CD1c-positive myeloid dendritic cell (primary cell): ENCODE measurements around the gene FREM2.

Experiments used
- DNase-seq: peaks from one replicate; pipeline ENCODE4 v3.0.0-alpha.2; 2016; ENCODE audit errors: extremely low spot score

Gene FREM2

GRCh38 chr13:38897521-38897920 is 210.6 kb downstream of the FREM2 start:
- DNase-seq = no peak

- DNase-seq = no peak
Observed at GRCh38 chr13:38898481-38898880, 211.6 kb downstream of the FREM2 start.

DNA sequence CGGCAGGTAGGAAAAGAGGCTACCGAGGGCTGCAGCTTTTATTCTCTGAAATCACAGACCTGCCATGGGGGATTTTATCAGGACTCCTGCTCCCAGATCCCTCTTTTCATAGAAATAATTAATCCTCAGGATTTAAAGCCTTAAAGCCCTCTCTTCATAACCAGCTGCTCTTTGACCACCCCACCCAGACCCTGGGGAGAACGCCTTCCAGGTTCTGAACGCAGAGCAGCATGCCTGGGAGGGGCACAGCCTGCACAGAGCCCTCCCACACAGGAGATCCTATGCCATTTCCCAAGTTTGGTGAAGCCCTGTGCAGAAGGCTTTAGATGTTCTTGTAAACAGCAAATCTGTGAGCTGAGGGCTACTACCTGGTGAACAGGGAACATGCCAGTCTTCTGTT is 212.7 kb downstream of the FREM2 start:
- no peak for DNase-seq

- DNase-seq = no peak
Observed at GRCh38 chr13:38900188-38900587, 213.3 kb downstream of the FREM2 start.

GRCh38 chr13:38902551-38902950 is 215.7 kb downstream of the FREM2 start:
- no peak for DNase-seq

- DNase-seq = no peak
Observed at GRCh38 chr13:38905081-38905480, 218.2 kb downstream of the FREM2 start.

DNA sequence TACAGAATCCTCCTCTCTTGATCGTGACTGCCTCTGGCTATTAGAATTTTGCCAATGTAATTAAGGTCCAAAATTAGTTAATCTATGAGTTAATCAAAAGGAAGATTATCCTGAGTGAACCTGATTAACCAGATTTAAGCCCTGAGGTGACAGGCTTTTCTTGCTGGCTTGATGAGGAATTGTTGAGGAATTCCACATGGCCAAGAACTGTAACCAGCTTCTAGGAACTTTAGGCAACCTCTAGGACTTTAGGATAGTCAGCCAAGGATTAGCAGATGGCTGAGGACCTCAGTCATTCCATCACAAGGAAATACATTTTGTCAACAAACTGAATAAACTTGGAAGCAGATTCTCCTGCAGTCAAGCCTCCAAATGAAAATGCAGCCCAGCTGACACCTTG is 219.0 kb downstream of the FREM2 start:
- no peak for DNase-seq

DNA sequence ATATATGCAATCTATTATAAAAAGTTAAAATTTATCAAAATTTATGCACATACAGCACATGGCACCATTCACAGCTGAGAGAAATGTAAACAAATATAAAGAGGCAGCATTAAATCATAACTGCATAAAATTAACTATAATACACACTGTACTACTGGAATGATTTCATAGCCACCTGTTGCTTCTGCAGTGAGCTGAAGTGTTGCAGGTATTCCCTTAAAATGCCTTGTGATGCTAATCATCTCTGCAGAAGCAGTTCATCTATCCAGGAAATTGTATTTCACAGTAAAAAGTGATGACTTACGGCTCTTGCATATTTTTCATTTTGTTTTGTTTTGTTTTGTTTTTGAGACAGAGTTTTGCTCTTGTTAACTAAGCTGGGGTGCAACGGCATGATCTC is 221.7 kb downstream of the FREM2 start:
- DNase-seq = no peak

GRCh38 chr13:38914070-38914469 is 227.2 kb downstream of the FREM2 start:
- no peak for DNase-seq

GRCh38 chr13:38921081-38921480 is 234.2 kb downstream of the FREM2 start:
- no peak for DNase-seq

DNA sequence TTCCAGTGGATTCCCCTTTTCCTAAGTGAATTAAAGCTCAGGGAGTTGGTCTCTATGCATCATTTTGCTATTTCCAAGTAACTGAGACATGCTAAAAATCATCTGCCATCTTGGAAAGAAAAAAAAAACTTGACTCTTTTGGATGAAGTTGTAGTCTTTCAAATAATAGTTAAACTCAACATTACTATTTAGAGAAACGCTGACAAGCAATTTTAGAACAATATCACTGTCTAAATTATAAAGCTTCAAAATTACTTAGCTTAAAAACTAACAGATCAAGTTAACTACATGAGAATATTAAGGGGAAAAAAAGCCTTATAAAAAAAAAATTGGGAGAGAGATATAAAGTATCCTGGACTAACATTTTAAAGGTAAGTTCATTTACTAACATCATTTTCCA is 235.3 kb downstream of the FREM2 start:
- no peak for DNase-seq

GRCh38 chr13:38933786-38934185 is 246.9 kb downstream of the FREM2 start:
- no peak for DNase-seq
